DMS114 treated with DMSO at 0.1 percent for 48 hours (cell line): Measurements from ENCODE around the gene PDGFB.

Source experiments
- DNase-seq: peaks from one replicate; lab custom pipeline; 2025; ENCODE audit not compliant: unreplicated experiment; lab: John Stamatoyannopoulos, UW

The PDGFB gene

GRCh38 chr22:39244496-39245129 lies at the start of gene PDGFB:
TSS of gene PDGFB (minus strand) at chr22:39244982. CDS start at chr22:39243963, 1,019 bp downstream.
- DNase-seq: no peak

- no peak for DNase-seq
Measured at GRCh38 chr22:39293766-39294368, 49.1 kb upstream of the PDGFB start.

GRCh38 chr22:39292561-39293074 lies 47.8 kb upstream of the PDGFB start:
- DNase-seq: no peak

- no peak for DNase-seq
Measured at GRCh38 chr22:39292031-39292462, 47.3 kb upstream of the PDGFB start.

- no peak for DNase-seq
Measured at GRCh38 chr22:39291523-39291922, 46.7 kb upstream of the PDGFB start.

GRCh38 chr22:39290724-39291161 lies 46.0 kb upstream of the PDGFB start:
- DNase-seq: no peak

GRCh38 chr22:39289975-39290720 lies 45.4 kb upstream of the PDGFB start:
- no peak for DNase-seq

GRCh38 chr22:39289533-39289932 lies 44.8 kb upstream of the PDGFB start:
- DNase-seq: no peak

GRCh38 chr22:39288135-39288898 lies 43.5 kb upstream of the PDGFB start:
- DNase-seq: no peak

- no peak for DNase-seq
Measured at GRCh38 chr22:39287076-39287725, 42.4 kb upstream of the PDGFB start.

GRCh38 chr22:39284983-39285382 lies 40.2 kb upstream of the PDGFB start:
- DNase-seq: no peak

- DNase-seq: no peak
Measured at GRCh38 chr22:39284142-39284980, 39.6 kb upstream of the PDGFB start.

- no peak for DNase-seq
Measured at GRCh38 chr22:39283322-39284141, 38.8 kb upstream of the PDGFB start.

GRCh38 chr22:39282645-39283321 lies 38.0 kb upstream of the PDGFB start:
- DNase-seq: no peak

GRCh38 chr22:39281126-39281525 lies 36.3 kb upstream of the PDGFB start:
- no peak for DNase-seq

- DNase-seq: no peak
Measured at GRCh38 chr22:39280250-39280649, 35.5 kb upstream of the PDGFB start.

- no peak for DNase-seq
Measured at GRCh38 chr22:39279170-39279850, 34.5 kb upstream of the PDGFB start.

GRCh38 chr22:39278040-39278439 lies 33.3 kb upstream of the PDGFB start:
- DNase-seq: no peak
